GM12878 (cell line): Measurements from ENCODE around the gene GABARAPL2. TPM values are rescaled to one million over a fixed set of nuclear protein-coding genes. Genes with fewer than 3 reads are reported as not detected.

Source experiments
- BCL3 ChIP-seq: IDR thresholded peaks from 2 replicates; pipeline ENCODE4 v1.6.1; 2011; ENCODE audit warnings: borderline replicate concordance, low read depth, mild to moderate bottlenecking, moderate library complexity, low read length; ENCODE audit not compliant: insufficient read depth, poor library complexity, severe bottlenecking
- CREB1 ChIP-seq: IDR thresholded peaks from 2 replicates; pipeline ENCODE4 v1.6.1; 2012; ENCODE audit warnings: low read depth, mild to moderate bottlenecking, inconsistent platforms
- CUX1 ChIP-seq: IDR thresholded peaks from 2 replicates; pipeline ENCODE4 v1.6.1; 2012; ENCODE audit warnings: improper control_type of control experiment, low read depth, low read length; ENCODE audit not compliant: insufficient replicate concordance
- ELK1 ChIP-seq: IDR thresholded peaks from 2 replicates; pipeline ENCODE4 v1.6.1; 2012; ENCODE audit warnings: low read depth, low read length, improper control_type of control experiment
- HCFC1 ChIP-seq: fragments of 150-350 bp; IDR thresholded peaks from 2 replicates; pipeline ENCODE4 v1.6.1; 2014; ENCODE audit warnings: low read length
- KAT2A ChIP-seq: conservative IDR thresholded peaks from 2 replicates; pipeline ENCODE4 v1.6.1; 2011; ENCODE audit warnings: low read depth, low read length; ENCODE audit not compliant: control insufficient read depth
- MAX ChIP-seq: IDR thresholded peaks from 2 replicates; pipeline ENCODE4 v1.6.1; 2012; ENCODE audit warnings: low read depth, low read length, improper control_type of control experiment
- MEF2B ChIP-seq: fragments of 450-650 bp; IDR thresholded peaks from 2 replicates; pipeline ENCODE4 v1.6.1; 2018; ENCODE audit warnings: mild to moderate bottlenecking, moderate library complexity; ENCODE audit not compliant: partially characterized antibody, poor library complexity, severe bottlenecking
- NR2C1 ChIP-seq: fragments of 450-650 bp; IDR thresholded peaks from 2 replicates; pipeline ENCODE4 v1.6.1; 2017; ENCODE audit warnings: antibody characterized with exemption, mild to moderate bottlenecking, moderate library complexity
- PAX5 ChIP-seq: IDR thresholded peaks from 2 replicates; pipeline ENCODE4 v1.6.1; 2011; ENCODE audit warnings: low read depth, low read length, borderline replicate concordance
- PAX8 ChIP-seq: fragments of 450-650 bp; IDR thresholded peaks from 2 replicates; pipeline ENCODE4 v1.6.1; 2017; ENCODE audit warnings: mild to moderate bottlenecking, moderate library complexity
- POU2F2 ChIP-seq: IDR thresholded peaks from 3 replicates; pipeline ENCODE4 v1.6.1; 2011; ENCODE audit warnings: low read depth, mild to moderate bottlenecking, low read length, borderline replicate concordance
- PRDM15 ChIP-seq: fragments of 450-650 bp; formaldehyde crosslinking; IDR thresholded peaks from 2 replicates; pipeline ENCODE4 v1.4.0; 2020; ENCODE audit warnings: mild to moderate bottlenecking, moderate library complexity
- SREBF2 ChIP-seq: IDR thresholded peaks from 2 replicates; pipeline ENCODE4 v1.6.1; 2012; ENCODE audit warnings: mild to moderate bottlenecking, low read length
- STAT3 ChIP-seq: IDR thresholded peaks from 2 replicates; pipeline ENCODE4 v1.6.1; 2011; ENCODE audit warnings: low read depth, low read length, improper control_type of control experiment
- YBX1 ChIP-seq: fragments of 450-650 bp; IDR thresholded peaks from 2 replicates; pipeline ENCODE4 v1.6.1; 2016; ENCODE audit warnings: antibody characterized with exemption
- ZNF207 ChIP-seq: fragments of 450-650 bp; IDR thresholded peaks from 2 replicates; pipeline ENCODE4 v1.6.1; 2014; ENCODE audit warnings: antibody characterized with exemption, mild to moderate bottlenecking, borderline replicate concordance
- ZNF217 ChIP-seq: fragments of 450-650 bp; IDR thresholded peaks from 2 replicates; pipeline ENCODE4 v1.6.1; 2017; ENCODE audit warnings: antibody characterized with exemption, mild to moderate bottlenecking
- polyA plus RNA-seq, 11 experiments: library from polyadenylated mRNA; depleted of rRNA in 4 of 11; unstranded in 6 of 11; stranded (reverse) in 5 of 11; fragments of >200 nt; fragmentation: Nextera tagmentation in 4 of 11; fragmentation: Illumina TruSeq in 1 of 11; extraction: Ambion mirVana in 4 of 11; extraction: Trizol in 1 of 11; gene quantifications; 1 replicate in 1 of 11; 2 replicates in 10 of 11; pipeline versions ENCODE4 v1.2.1 to v1.2.3, GENCODE V29; 2011 to 2016; ENCODE audit warnings: inconsistent platforms in 2 of 11, missing spikeins in 2 of 11, low read depth in 1 of 11
- total RNA-seq, 4 experiments: library from RNA; depleted of rRNA in 3 of 4; stranded (reverse); fragments of >200 nt in 3 of 4; fragmentation: Illumina TruSeq in 1 of 4; extraction: Trizol in 1 of 4; gene quantifications; 2 replicates each; pipeline versions ENCODE4 v1.2.1 to v1.2.3, GENCODE V29; 2013 to 2021

GABARAPL2 gene
- total and polyA plus RNA-seq, 10 of the 15 experiments (the other 5 are each of a cell fraction or from before 2014, with no cell fraction given), result 61.9 to 359 (median 128) TPM

GRCh38 chr16:75555707-75556430 lies 10.3 kb upstream of the GABARAPL2 start, which contains the start of gene TMEM231 (continued):
- TF ChIP-seq BCL3, result no peak
- TF ChIP-seq SREBF2, result no peak
- peak; percentile 76 for TF ChIP-seq PAX5
- TF ChIP-seq ZNF207, result no peak
- TF ChIP-seq MAX, result peak; percentile 82
- no peak for TF ChIP-seq PRDM15
- no peak for TF ChIP-seq NR2C1
- no peak; the same call in 2 of the 3 replicates for TF ChIP-seq POU2F2
- TF ChIP-seq ZNF217, result no peak
- TF ChIP-seq MEF2B, result peak; percentile 60
- TF ChIP-seq KAT2A, result no peak
- no peak for TF ChIP-seq PAX8
- no peak for TF ChIP-seq STAT3
- TF ChIP-seq HCFC1, result peak; percentile 32; the same call in 1 of the 2 replicates
- no peak; the same call in 1 of the 2 replicates for TF ChIP-seq ELK1
- no peak for TF ChIP-seq YBX1
- no peak for TF ChIP-seq CUX1
- peak; percentile 78; the same call in 1 of the 2 replicates for TF ChIP-seq CREB1
